Measurements from ENCODE around the gene GADD45B.

DNA sequence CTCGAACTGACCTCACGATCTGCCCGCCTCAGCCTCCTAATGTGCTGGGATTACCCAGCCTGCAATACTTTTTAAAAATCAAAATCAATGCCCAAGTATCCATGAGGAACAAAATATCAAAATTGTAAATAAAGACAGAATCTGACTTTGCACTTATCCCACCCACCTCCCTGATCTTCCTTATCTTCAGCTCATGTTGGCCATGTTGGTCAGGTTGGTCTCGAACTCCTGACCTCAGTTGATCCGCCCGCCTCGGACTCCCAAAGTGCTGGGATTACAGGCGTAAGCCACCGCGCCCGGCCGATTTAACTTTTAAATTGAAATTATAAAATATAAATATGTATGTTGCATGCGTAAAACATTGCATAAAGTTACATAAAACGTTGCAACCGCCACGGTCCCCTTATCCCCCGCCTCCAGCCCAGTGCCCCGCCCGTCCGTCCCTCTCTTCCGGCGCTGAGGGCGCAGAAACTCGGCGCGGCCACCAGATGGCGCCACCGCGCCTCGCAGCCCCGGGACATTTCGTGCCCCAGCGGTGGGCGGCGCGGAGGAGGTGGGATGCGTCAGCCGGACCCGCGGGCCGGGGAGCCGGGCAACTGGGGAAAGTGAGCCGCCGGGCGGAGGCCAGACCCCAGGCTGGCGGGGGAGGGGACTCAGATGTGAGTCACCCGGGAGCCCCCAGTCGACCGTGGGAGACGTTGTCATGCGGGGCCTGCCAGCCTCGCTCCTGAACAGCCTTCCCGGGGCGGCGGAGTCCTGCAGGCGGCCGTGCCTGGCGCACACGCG, 1.5 kb upstream of the GADD45B start:
- peak in 2 of 3 donors; percentile 82 to 94 for TF ChIP-seq POLR2AphosphoS5 (IDR thresholded peaks at IDR 0.05)
- peak; percentile 95 to 96 for TF ChIP-seq CTCF (IDR thresholded peaks at IDR 0.05)

Measured in suprapubic skin (tissue), 3 donors.